MCF 10A (cell line): ENCODE results near the gene POLR1A. TPM values are rescaled to one million over a fixed set of nuclear protein-coding genes. Genes with fewer than 3 reads are reported as not detected.

Source experiments
- BruUV-seq: library from RNA; stranded (reverse); fragments of 400-500 nt; replicated peaks from 2 replicates; lab custom pipeline; 2021; lab: Mats Ljungman, UMichigan
- CTCF ChIA-PET: fragments of 300-600 bp; sonication (Branson Sonifier 250); formaldehyde crosslinking; extraction: SDS; loops from one replicate; lab custom pipeline; 2021; ENCODE audit warnings: antibody characterized with exemption, inconsistent platforms; lab: Yijun Ruan, JAX
- POLR2A ChIA-PET: fragments of 300-600, 350-650 bp; sonication (Branson Sonifier 250); formaldehyde crosslinking; extraction: SDS; loops from one replicate; lab custom pipeline; 2020; ENCODE audit warnings: antibody characterized with exemption, inconsistent platforms; lab: Yijun Ruan, JAX
- DNase-seq: peaks from one replicate; pipeline ENCODE4 v3.0.0-alpha.2; 2018; ENCODE audit not compliant: unreplicated experiment
- H3K27ac Mint-ChIP-seq: one replicate; pipeline ENCODE4 v1.8.0; 2022; ENCODE audit warnings: mild to moderate bottlenecking, low read depth, mixed read lengths; ENCODE audit not compliant: unreplicated experiment
- H3K27me3 Mint-ChIP-seq: one replicate; pipeline ENCODE4 v1.8.0; 2022; ENCODE audit warnings: mixed read lengths; ENCODE audit not compliant: insufficient read depth, unreplicated experiment
- H3K36me3 Mint-ChIP-seq: one replicate; pipeline ENCODE4 v1.8.0; 2022; ENCODE audit warnings: mild to moderate bottlenecking, moderate library complexity, mixed read lengths; ENCODE audit not compliant: insufficient read depth, unreplicated experiment
- H3K4me1 Mint-ChIP-seq: one replicate; pipeline ENCODE4 v1.8.0; 2022; ENCODE audit warnings: mixed read lengths; ENCODE audit not compliant: insufficient read depth, unreplicated experiment
- H3K4me3 Mint-ChIP-seq: one replicate; pipeline ENCODE4 v1.8.0; 2022; ENCODE audit warnings: mild to moderate bottlenecking, moderate library complexity, mixed read lengths; ENCODE audit not compliant: unreplicated experiment
- H3K9me3 Mint-ChIP-seq: one replicate; pipeline ENCODE4 v1.8.0; 2022; ENCODE audit warnings: mixed read lengths; ENCODE audit not compliant: unreplicated experiment
- intact Hi-C: fragments of 100-400 bp; cut with micrococcal nuclease; formaldehyde crosslinking; loops from 2 replicates; pipeline ENCODE4 v1.14.1; 2022
- total RNA-seq: library from RNA; stranded (reverse); gene quantifications from 2 replicates; pipeline ENCODE4 v1.2.3, GENCODE V29; 2022
- TF ChIP-seq, protein P1 (sequence below): fragments of 200-600 bp; IDR thresholded peaks from one replicate; pipeline ENCODE4 v1.8.0; 2022; ENCODE audit warnings: antibody characterized with exemption, mild to moderate bottlenecking; ENCODE audit not compliant: unreplicated experiment

Gene POLR1A
- total RNA-seq, 1 experiment from 2014 or later, result 52.7 TPM

DNA sequence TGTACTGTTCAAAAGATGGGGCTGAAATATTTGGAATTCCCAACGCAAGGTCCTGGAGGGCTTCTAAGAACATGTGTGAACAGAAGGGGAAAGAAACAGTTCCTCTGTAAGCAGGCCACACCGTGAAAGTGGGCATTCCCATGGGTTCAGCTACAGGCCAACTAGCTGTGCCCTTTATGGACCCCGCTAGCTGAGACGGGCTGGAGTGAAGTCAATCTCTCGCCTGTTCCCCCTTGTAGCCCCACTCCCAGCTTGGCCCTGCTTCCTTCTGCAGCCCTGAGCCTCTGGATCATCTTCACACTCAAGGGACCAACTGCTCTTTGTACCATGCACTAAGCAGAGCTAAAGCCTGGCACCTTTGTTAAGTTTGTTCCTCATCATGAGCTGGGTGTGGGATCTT lies 55.4 kb downstream of the POLR1A start:
- Mint-ChIP-seq H3K27me3 (no peaks in the 10 kb centered on the region), H3K9me3 (no peaks in the 10 kb centered on the region), H3K4me1 (no peaks in the 10 kb centered on the region), H3K36me3 (peaks cover 86% of the 10 kb centered on the region), H3K4me3 (no peak overlapping the region), H3K27ac (no peak overlapping the region)
- no peak for DNase-seq
- CTCF ChIA-PET, result no interaction called here
- POLR2A ChIA-PET, result interaction anchor here (0.6 to 1.0 kb wide), 2 partner anchors 9 to 23 kb away, joined by 3 read pairs; no protein-coding TSS in a partner anchor
- intact Hi-C loops, result no loop called here
- TF ChIP-seq, protein P1, sequence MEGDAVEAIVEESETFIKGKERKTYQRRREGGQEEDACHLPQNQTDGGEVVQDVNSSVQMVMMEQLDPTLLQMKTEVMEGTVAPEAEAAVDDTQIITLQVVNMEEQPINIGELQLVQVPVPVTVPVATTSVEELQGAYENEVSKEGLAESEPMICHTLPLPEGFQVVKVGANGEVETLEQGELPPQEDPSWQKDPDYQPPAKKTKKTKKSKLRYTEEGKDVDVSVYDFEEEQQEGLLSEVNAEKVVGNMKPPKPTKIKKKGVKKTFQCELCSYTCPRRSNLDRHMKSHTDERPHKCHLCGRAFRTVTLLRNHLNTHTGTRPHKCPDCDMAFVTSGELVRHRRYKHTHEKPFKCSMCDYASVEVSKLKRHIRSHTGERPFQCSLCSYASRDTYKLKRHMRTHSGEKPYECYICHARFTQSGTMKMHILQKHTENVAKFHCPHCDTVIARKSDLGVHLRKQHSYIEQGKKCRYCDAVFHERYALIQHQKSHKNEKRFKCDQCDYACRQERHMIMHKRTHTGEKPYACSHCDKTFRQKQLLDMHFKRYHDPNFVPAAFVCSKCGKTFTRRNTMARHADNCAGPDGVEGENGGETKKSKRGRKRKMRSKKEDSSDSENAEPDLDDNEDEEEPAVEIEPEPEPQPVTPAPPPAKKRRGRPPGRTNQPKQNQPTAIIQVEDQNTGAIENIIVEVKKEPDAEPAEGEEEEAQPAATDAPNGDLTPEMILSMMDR, result no peak
- BruUV-seq, result no TSS peak

DNA sequence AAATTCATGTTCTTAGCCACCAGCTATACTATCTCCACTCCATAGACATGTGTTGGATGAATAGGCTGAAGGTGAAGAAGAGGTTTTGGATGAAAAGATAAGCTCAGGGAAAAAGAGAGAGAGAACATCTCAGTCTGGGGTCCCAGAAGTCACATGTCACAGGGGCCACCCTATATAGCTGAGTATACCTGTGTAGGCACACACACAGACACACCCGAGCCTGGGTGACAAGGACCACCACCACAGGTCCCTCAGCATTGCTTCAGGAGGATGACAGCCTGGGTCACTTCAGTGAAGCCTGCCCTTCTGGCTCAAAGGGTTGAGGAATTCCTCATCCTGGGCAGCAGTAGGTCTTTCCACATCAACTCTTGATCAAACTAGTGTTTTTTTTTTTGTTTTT lies 56.2 kb downstream of the POLR1A start:
- CTCF ChIA-PET, result interaction anchor here (0.5 to 1.2 kb wide), 3 partner anchors 76 to 162 kb away, joined by 3 to 5 read pairs (median 3); no protein-coding TSS in a partner anchor
- Mint-ChIP-seq H3K9me3 (no peaks in the 10 kb centered on the region), H3K27ac (no peak overlapping the region), H3K4me3 (no peak overlapping the region), H3K36me3 (peaks cover 85% of the 10 kb centered on the region), H3K4me1 (no peaks in the 10 kb centered on the region), H3K27me3 (no peaks in the 10 kb centered on the region)
- no TSS peak for BruUV-seq
- intact Hi-C loops, result no loop called here
- POLR2A ChIA-PET, result interaction anchor here (1.0 kb wide), 1 partner anchor 8 kb away, joined by 3 read pairs; no protein-coding TSS in a partner anchor
- TF ChIP-seq, protein P1, result no peak
- no peak for DNase-seq

DNA sequence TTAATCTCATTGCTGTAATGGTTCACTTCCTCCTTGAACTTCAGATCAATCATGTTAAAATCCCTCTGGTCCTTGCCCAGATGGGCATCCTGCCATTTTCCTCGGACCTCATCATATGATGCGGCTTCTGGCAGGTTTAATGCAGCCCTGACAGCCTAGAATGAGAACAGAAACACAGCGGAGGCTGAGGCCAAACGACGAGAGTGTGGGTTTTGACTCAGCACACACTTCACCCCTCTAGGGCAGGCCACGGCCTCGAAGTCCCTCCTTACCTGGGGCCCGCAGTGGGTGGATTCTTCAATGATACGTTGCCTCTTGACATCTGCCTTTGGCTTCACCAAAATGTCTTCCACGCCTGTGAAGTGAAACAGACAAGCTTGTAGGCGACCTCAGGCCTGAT lies 56.8 kb downstream of the POLR1A start:
- no peak overlapping the region for H3K27ac Mint-ChIP-seq
- no peak for DNase-seq
- H3K4me3 Mint-ChIP-seq, result no peak overlapping the region
- BruUV-seq, result no TSS peak
- no peaks in the 10 kb centered on the region for H3K4me1 Mint-ChIP-seq
- H3K9me3 Mint-ChIP-seq, result no peaks in the 10 kb centered on the region
- ChIA-PET CTCF (interaction anchor here (0.5 to 1.2 kb wide), 3 partner anchors 75 to 161 kb away, joined by 3 to 5 read pairs (median 3); no protein-coding TSS in a partner anchor), POLR2A (no interaction called here)
- TF ChIP-seq, protein P1, result no peak
- intact Hi-C loops, result no loop called here
- no peaks in the 10 kb centered on the region for H3K27me3 Mint-ChIP-seq
- peaks cover 85% of the 10 kb centered on the region for H3K36me3 Mint-ChIP-seq

DNA sequence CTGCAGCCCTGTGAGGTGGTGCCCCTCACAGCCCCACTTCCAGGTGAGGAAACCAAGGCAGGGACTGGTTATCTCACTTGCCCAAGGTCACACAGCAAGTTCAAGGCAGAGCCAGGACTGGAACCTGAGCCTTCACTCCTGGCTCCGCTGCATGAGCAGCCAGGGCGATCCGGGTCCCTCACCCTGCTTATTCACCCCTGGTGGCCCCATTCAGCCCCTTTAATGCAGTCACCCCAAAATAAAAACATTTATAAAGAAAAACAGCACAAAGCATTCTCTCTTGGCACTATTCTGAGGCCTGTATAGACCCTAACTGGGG lies 57.3 kb downstream of the POLR1A start:
- BruUV-seq, result no TSS peak
- TF ChIP-seq, protein P1, result no peak
- peaks cover 85% of the 10 kb centered on the region for H3K36me3 Mint-ChIP-seq
- no peaks in the 10 kb centered on the region for H3K27me3 Mint-ChIP-seq
- ChIA-PET CTCF (no interaction called here), POLR2A (no interaction called here)
- intact Hi-C loops, result no loop called here
- H3K4me3 Mint-ChIP-seq, result no peak overlapping the region
- H3K27ac Mint-ChIP-seq, result no peak overlapping the region
- DNase-seq, result no peak
- H3K4me1 Mint-ChIP-seq, result no peaks in the 10 kb centered on the region
- no peaks in the 10 kb centered on the region for H3K9me3 Mint-ChIP-seq
